Hematopoietic multipotent progenitor cell treated with erythropoietin and hydrocortisone succinate and interleukin-3 and kit ligand, for 4 days (in vitro differentiated cells): Measurements from ENCODE around the gene SLC30A1.
A peak's percentile ranks its signal among the peaks of the same experiment; 100 is the strongest.
"Not testable (repeated sequence)": the region's sequence is repeated elsewhere in the genome, so short reads cannot be mapped to it uniquely, and the experiment has no call there.

Experiments
- DNase-seq: peaks from one replicate; pipeline ENCODE4 v3.0.0-alpha.2; 2015

SLC30A1 gene

GRCh38 chr1:211547710-211548109, 31.3 kb downstream of the SLC30A1 start:
- no peak for DNase-seq

- DNase-seq: no peak
Measured at GRCh38 chr1:211546543-211546942, 32.4 kb downstream of the SLC30A1 start.

DNA sequence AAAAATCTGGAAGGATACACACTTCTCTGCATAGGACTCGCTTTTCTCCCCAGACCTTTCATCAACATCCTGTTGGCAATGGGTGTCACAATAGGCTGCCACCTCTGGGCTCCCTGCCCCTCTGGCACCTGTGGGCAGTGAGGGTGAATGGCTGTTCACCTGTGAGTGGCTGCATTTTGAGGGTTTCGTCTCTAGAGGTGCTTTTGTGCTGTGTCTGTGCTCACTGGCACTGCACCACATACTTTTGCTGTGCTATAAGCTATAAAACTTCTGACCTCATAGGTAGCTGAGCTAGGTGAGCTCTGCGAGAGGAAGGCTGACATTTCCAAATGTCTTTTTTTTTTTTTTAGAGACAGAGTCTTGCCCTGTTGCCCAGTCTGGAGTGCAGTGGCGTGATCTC, 35.9 kb downstream of the SLC30A1 start:
- DNase-seq: no peak

- no peak for DNase-seq
Measured at GRCh38 chr1:211541720-211542477, 37.1 kb downstream of the SLC30A1 start.

- DNase-seq: no peak
Measured at GRCh38 chr1:211541278-211541677, 37.7 kb downstream of the SLC30A1 start.

DNA sequence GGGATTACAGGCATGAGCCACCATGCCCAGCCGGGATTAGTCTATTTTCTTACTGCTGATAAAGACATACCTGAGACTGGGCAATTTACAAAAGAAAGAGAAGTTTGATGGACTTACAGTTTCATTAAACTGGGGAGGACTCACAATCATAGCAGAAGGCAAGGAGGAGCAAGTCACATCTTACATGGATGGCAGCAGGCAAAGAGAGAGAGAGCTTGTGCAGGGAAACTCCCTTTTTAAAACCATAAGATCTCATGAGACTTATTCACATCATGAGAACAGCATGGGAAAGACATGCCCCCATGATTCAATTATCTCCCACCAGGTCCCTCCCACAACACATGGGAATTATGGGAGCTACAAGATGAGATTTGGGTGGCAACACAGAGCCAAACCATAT, 38.1 kb downstream of the SLC30A1 start:
- DNase-seq: not testable (repeated sequence)

DNA sequence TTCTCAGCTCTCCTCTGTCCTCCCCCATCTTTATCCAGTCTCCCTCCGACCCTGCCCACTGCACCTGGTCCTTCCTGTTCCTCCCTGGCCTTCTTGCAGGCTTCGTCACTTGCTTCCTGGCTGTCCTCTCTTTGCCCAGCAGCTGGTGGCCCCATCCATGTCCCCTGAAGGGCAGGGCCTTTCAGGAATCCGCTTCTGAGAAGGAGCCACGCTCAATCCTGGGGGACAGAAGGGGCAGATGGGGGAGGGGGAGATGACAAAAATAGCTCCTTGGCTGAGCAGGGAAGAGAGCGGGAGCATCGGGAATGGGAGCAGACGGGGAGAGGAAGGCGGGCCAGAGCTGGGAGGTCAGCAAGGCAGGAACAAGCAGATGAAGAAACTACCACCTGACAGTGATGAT, 40.7 kb downstream of the SLC30A1 start:
- no peak for DNase-seq

DNA sequence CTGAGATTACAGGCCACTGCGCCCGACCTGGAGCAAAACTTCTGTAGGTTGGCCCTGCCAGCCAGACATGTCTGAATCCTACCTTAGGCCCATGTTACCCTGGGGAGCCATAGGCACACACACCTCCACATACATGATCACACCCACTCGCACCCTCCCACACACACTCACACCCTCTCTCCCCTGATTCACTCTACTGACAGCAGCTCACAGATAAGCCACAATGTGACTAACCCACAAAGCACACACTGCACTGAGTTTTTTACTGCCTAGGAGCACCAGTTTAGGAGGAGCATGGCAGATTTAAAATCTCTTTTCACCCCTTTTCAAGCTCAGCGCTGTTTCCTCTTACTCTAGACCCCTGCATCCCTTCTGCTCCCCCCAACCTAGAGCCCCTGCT, 41.7 kb downstream of the SLC30A1 start:
- DNase-seq: peak; percentile 27

DNA sequence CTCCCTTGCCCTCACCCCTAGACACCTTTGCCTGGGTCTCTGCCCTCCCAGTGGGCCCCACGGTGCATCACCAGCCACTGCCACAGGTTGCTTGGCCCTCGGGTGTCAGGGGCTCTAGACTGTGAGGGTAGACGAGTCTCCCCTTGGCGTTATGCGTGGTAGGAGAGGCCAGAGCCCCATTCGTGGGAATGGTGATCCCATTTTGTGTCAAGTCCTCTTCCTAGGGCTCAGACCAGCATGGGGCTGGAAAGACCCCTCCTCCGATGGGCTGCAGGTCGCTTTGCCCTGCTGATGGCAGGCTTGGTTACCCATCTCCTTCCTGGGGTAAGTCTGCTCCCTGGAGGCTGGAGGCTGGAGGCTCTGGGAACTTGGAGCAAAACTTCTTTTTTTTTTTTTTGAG, 42.4 kb downstream of the SLC30A1 start:
- no peak for DNase-seq

GRCh38 chr1:211535346-211535745, 43.6 kb downstream of the SLC30A1 start:
- DNase-seq: no peak

GRCh38 chr1:211534545-211535291, 44.2 kb downstream of the SLC30A1 start:
- DNase-seq: no peak

DNA sequence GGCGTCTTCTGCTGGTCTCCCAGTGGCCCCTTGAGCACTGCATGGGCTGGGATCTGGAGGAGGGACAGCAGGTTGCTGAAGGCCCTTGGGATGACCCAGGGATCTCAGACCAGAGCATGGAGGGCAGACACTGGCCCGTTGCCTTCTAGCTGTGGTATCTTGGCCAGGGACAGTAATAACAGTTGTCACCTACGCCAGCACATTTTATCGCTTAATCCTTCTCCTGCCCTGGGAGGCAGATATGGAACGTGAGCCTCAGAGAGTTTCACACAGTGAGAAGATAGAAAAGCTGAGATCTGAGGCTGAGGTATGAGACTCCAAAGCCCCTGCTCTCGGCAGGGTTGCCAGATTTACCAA, 46.9 kb downstream of the SLC30A1 start:
- DNase-seq: no peak

- no peak for DNase-seq
Measured at GRCh38 chr1:211531194-211532087, 47.5 kb downstream of the SLC30A1 start.

GRCh38 chr1:211530102-211530501, 48.9 kb downstream of the SLC30A1 start:
- DNase-seq: no peak

- DNase-seq: no peak
Measured at GRCh38 chr1:211529453-211529852, 49.5 kb downstream of the SLC30A1 start.

DNA sequence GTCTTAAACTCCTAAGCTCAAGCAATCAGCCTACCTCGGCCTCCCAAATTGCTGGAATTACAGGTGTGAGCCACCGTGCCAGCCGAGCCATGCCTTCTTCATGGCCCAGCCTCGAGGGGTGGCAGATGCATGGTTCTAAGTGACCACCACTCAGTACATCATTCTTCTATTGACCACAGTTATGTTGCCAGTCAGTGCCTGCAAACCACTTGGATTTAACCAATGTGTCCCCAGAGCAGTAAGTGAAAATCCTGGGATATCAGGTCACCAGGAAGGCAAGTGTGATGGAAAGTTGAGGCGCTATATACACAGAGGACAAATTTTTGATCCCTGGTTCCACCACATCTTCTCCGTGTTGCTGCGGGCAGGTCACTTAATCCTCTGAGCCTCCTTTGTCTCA, 50.0 kb downstream of the SLC30A1 start:
- DNase-seq: no peak

DNA sequence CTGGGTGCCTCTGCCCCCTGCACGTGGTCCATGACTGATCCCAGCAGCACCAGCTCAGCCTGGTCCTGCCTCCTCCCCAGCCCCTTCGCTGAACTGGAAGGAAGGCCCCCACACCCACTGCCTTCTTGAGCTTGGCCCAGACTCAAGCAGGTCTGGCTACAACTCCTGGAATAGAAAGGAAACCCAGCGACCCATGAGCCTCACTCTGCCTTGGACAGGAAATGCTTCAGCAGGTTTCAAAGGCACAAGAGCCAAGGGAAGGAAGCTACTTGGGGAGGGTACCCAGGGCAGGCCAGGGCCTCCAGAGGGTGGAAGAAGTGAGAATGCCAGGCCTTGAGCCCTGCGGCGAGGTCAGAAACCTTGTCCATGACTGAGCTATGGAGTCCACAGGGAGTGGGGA, 51.1 kb downstream of the SLC30A1 start:
- DNase-seq: peak; percentile 18

GRCh38 chr1:211527006-211527405, 52.0 kb downstream of the SLC30A1 start:
- no peak for DNase-seq

GRCh38 chr1:211526101-211526500, 52.9 kb downstream of the SLC30A1 start:
- no peak for DNase-seq

DNA sequence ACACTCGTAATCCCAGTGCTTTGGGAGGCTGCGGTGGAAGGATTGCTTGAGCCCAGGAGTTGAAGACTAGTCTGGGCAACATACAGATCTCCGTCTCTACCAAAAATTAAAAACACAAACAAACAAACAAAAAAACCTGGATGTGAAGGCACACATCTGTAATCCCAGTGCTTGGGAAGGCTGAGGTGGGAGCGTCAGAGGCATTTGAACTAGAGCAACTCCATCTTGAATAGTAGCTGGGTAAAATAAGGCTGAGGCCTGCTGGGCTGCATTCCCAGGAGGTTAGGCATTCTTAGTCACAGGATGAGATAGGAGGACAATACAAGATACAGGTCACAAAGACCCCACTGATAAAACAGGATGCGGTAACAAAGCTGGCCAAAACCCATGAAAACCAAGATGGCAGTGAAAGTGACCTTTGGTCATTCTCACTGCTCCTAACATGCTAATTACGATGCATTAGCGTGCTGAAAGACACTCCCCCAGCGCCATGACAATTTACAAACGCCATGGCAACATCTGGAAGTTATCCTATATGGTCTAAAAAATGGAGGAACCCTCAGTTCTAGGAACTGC, 53.8 kb downstream of the SLC30A1 start:
- no peak for DNase-seq

DNA sequence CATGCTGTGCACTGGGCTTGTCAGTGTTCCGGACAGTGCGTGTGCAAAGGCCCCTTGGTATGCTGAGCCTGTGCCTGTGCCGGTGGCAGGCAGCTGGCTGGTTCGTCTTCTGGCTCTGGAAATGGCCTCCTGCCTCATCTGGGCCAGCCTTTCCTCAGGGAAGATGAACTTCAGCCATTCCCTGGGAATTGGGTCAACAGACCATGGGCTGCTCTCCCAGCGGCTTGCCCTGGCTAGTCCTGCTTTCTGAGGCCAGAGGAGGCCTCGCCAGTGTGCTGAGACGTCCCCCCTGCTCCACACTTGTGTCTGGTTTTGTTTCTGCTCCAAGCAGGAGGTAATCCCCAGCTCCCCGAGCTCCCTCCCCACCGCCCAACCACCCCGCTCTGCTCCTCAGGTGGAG, 54.4 kb downstream of the SLC30A1 start:
- DNase-seq: no peak

DNA sequence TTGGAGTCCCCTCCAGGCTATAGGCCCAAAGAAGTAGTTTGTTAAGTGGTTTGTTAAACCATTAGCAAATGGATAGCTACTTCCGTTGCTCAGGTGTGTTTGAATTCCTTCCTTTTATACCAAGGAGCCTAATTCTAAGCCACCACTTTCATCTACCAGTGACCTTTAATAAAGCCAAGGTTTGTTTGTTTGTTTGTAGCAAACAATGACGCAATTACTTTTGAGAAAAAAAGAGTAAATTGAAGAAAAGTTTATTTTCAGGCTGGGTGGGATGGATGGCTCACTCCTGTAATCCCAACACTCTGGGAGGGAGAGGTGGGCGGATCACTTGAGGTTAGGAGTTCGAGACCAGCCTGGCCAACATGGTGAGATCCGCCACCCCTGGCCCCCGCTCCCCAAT, 56.2 kb downstream of the SLC30A1 start:
- DNase-seq: no peak
